ENCODE measurements around the gene LCN6. TPM values are rescaled to one million over a fixed set of nuclear protein-coding genes. Genes with fewer than 3 reads are reported as not detected.

The LCN6 gene
- total and polyA plus RNA-seq, 2 of the 4 experiments (the other 2 are of a cell fraction): not detected

- ChIA-PET POLR2A (ENCODE audit: unreplicated experiment) (no interaction called here), CTCF (no interaction called here)
- Histone ChIP-seq H4K20me1 (ENCODE audit: insufficient read depth, low read length) (no peaks in the 10 kb centered on the region), H3K14ac (replicated peaks; ENCODE audit: low read depth, low read length) (no peak overlapping the region), H3K27ac (ENCODE audit: insufficient read depth, low read length) (no peak overlapping the region), H4K8ac (ENCODE audit: low read depth in 2 of 2, low read length in 2 of 2) (no peak overlapping the region), H3K27me3 (ENCODE audit: control insufficient read depth, insufficient read depth, low read length) (peaks cover 8% of the 10 kb centered on the region), H3K36me3 (ENCODE audit: control insufficient read depth, insufficient read depth, low read length) (no peaks in the 10 kb centered on the region), H2AFZ (replicated peaks; ENCODE audit: low read length, poor library complexity) (no peak overlapping the region), H3K18ac (ENCODE audit: low read depth, low read length) (no peak overlapping the region), H4K5ac (ENCODE audit: low read depth, low read length) (no peak overlapping the region), H3K4ac (ENCODE audit: low read depth, low read length) (no peak overlapping the region), H4K91ac (ENCODE audit: insufficient read depth, low read depth, low read length) (no peak overlapping the region), H2BK120ac (ENCODE audit: low read depth, low read length) (no peak overlapping the region), H3K23ac (ENCODE audit: low read depth, low read length) (no peak overlapping the region), H2BK15ac (ENCODE audit: low read depth, low read length) (no peak overlapping the region), H3K9me3 (ENCODE audit: control insufficient read depth, insufficient read depth, low read length) (peaks cover 16% of the 10 kb centered on the region), H3K4me1 (ENCODE audit: control insufficient read depth, insufficient read depth, low read length) (no peaks in the 10 kb centered on the region), H3K56ac (ENCODE audit: extremely low read depth, insufficient read depth, low read length) (no peak overlapping the region), H3K4me2 (ENCODE audit: low read depth, low read length) (no peak overlapping the region), H2AK5ac (ENCODE audit: low read depth, low read length) (no peak overlapping the region), H3K79me1 (ENCODE audit: low read depth in 1 of 2, low read length in 2 of 2) (no peaks in the 10 kb centered on the region), H3K9me1 (ENCODE audit: insufficient read depth, low read length) (no peaks in the 10 kb centered on the region), H2AK9ac (replicated peaks; ENCODE audit: low read depth, low read length, poor library complexity) (no peak overlapping the region), H3K4me3 (ENCODE audit: insufficient read depth, low read depth, low read length) (no peak overlapping the region), H3K9ac (ENCODE audit: low read depth, low read length) (no peak overlapping the region), H2BK5ac (ENCODE audit: low read depth, low read length, poor library complexity, severe bottlenecking) (no peak overlapping the region), H2BK20ac (ENCODE audit: low read depth, low read length) (no peak overlapping the region)
- TF ChIP-seq RAD21 (IDR thresholded peaks at IDR 0.05; ENCODE audit: low read length): no peak
- TF ChIP-seq SMC3 (IDR thresholded peaks at IDR 0.05; ENCODE audit: low read depth, low read length): no peak
- TF ChIP-seq CHD1 (IDR thresholded peaks at IDR 0.05; ENCODE audit: low read depth, low read length): no peak
- TF ChIP-seq USF2 (IDR thresholded peaks at IDR 0.05; ENCODE audit: low read depth, low read length): no peak
- TF ChIP-seq NFE2L2 (IDR thresholded peaks at IDR 0.05; ENCODE audit: low read depth, low read length): no peak
- no peak for TF ChIP-seq ELK1 (IDR thresholded peaks at IDR 0.05; ENCODE audit: borderline replicate concordance, low read depth, low read length)
- TF ChIP-seq CTCF (conservative IDR thresholded peaks at IDR 0.05; ENCODE audit: low read depth, low read length): no peak
- no peak for TF ChIP-seq MXI1 (IDR thresholded peaks at IDR 0.05; ENCODE audit: borderline replicate concordance, low read depth, low read length)
- no peak for TF ChIP-seq CEBPB (IDR thresholded peaks at IDR 0.05; ENCODE audit: low read depth, low read length)
- TF ChIP-seq RFX5 (IDR thresholded peaks at IDR 0.05; ENCODE audit: low read depth, low read length): no peak
- dilution Hi-C loops (cut with HindIII; ENCODE audit: low sequenced_read_pairs, unreplicated experiment): no loop called here
- in situ Hi-C loops (cut with MboI; ENCODE audit: low sequenced_read_pairs): no loop called here
- DNase-seq: no peak
- intact Hi-C loops (cut with micrococcal nuclease): no loop called here
- WGBS, 2 experiments (ENCODE audit: extremely low coverage in 2 of 2, insufficient read length in 1 of 2): 72% methylated on average over 23 of the region's 31 CpGs; no CpG with 5 or more reads in 1 of the 2 experiments
- BruUV-seq (replicated peaks): no TSS peak
- ATAC-seq (ENCODE audit: low read depth): no peak
Observed at GRCh38 chr9:136753371-136754058, 5.2 kb upstream of the LCN6 start.

Measured in IMR-90 (cell line).